Measurements from ENCODE around the gene ZNF692.

The ZNF692 gene

GRCh38 chr1:248800459-248800858 is 58.4 kb downstream of the ZNF692 start:
- no peak overlapping the region for H3K27ac ChIP-seq (ENCODE audit: low read depth, low read length)
- H3K36me3 ChIP-seq (ENCODE audit: control insufficient read depth, low read length) = no peaks in the 10 kb centered on the region
- H3K9me2 ChIP-seq (replicated peaks; ENCODE audit: control insufficient read depth, low read length) = no peaks in the 10 kb centered on the region
- H3K9me3 ChIP-seq (ENCODE audit: control insufficient read depth, insufficient read depth, low read length) = no peaks in the 10 kb centered on the region
- TF ChIP-seq, protein P1, sequence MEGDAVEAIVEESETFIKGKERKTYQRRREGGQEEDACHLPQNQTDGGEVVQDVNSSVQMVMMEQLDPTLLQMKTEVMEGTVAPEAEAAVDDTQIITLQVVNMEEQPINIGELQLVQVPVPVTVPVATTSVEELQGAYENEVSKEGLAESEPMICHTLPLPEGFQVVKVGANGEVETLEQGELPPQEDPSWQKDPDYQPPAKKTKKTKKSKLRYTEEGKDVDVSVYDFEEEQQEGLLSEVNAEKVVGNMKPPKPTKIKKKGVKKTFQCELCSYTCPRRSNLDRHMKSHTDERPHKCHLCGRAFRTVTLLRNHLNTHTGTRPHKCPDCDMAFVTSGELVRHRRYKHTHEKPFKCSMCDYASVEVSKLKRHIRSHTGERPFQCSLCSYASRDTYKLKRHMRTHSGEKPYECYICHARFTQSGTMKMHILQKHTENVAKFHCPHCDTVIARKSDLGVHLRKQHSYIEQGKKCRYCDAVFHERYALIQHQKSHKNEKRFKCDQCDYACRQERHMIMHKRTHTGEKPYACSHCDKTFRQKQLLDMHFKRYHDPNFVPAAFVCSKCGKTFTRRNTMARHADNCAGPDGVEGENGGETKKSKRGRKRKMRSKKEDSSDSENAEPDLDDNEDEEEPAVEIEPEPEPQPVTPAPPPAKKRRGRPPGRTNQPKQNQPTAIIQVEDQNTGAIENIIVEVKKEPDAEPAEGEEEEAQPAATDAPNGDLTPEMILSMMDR (IDR thresholded peaks at IDR 0.05; ENCODE audit: low read depth, low read length, poor library complexity, severe bottlenecking) = no peak
- no peak for TF ChIP-seq EZH2phosphoT487 (IDR thresholded peaks at IDR 0.05; ENCODE audit: borderline replicate concordance, low read length)
- no peaks in the 10 kb centered on the region for H4K20me1 ChIP-seq (ENCODE audit: control insufficient read depth, insufficient read depth, low read depth, low read length)
- no peak overlapping the region for H3K4me2 ChIP-seq (ENCODE audit: low read length)
- no peaks in the 10 kb centered on the region for H3K79me2 ChIP-seq (ENCODE audit: control insufficient read depth, low read length)
- peaks cover 17% of the 10 kb centered on the region for H3K4me1 ChIP-seq (ENCODE audit: control insufficient read depth, low read length)
- no peak overlapping the region for H3K4me3 ChIP-seq (ENCODE audit: low read length)
- H3K27me3 ChIP-seq (ENCODE audit: control insufficient read depth, low read length) = peaks cover 3% of the 10 kb centered on the region; the same call in 1 of the 2 replicates
- H3F3A ChIP-seq (ENCODE audit: control insufficient read depth, insufficient read depth) = peaks cover 9% of the 10 kb centered on the region

All from DOHH2 (cell line).